K562 (cell line): ENCODE measurements around the gene NAA50. TPM values are rescaled to one million over a fixed set of nuclear protein-coding genes. Genes with fewer than 3 reads are reported as not detected.
A peak's percentile ranks its signal among the peaks of the same experiment; 100 is the strongest.

Source experiments
- AFF4 ChIP-seq: sonication (generic); formaldehyde crosslinking; IDR thresholded peaks from 2 replicates; pipeline ENCODE4 v1.8.0; 2023; ENCODE audit warnings: mild to moderate bottlenecking, missing genetic modification reagents
- BCOR ChIP-seq: fragments of 450-650 bp; IDR thresholded peaks from 2 replicates; pipeline ENCODE4 v1.6.1; 2016
- CCNT2 ChIP-seq: IDR thresholded peaks from 2 replicates; pipeline ENCODE4 v1.6.1; 2011; ENCODE audit warnings: borderline replicate concordance, low read depth, mild to moderate bottlenecking, moderate library complexity, mixed read lengths, low read length; ENCODE audit not compliant: insufficient read length; ENCODE audit errors: extremely low read depth
- E2F6 ChIP-seq, 2 experiments: IDR thresholded peaks; 2 replicates each; pipeline ENCODE4 v1.6.1; 2011; ENCODE audit warnings: borderline replicate concordance in 1 of 2, control low read depth in 1 of 2, low read depth in 1 of 2, low read length in 1 of 2, mild to moderate bottlenecking in 1 of 2, mixed read lengths in 1 of 2, moderate library complexity in 1 of 2; ENCODE audit not compliant: insufficient read depth in 1 of 2, insufficient read length in 1 of 2, poor library complexity in 1 of 2, severe bottlenecking in 1 of 2; ENCODE audit errors: extremely low read depth in 1 of 2
- EHMT2 ChIP-seq: fragments of 450-650 bp; IDR thresholded peaks from 2 replicates; pipeline ENCODE4 v1.6.1; 2018; ENCODE audit warnings: antibody characterized with exemption
- HMGN3 ChIP-seq: IDR thresholded peaks from 2 replicates; pipeline ENCODE4 v1.6.1; 2011; ENCODE audit warnings: borderline replicate concordance, low read depth, mild to moderate bottlenecking, mixed read lengths, low read length; ENCODE audit not compliant: insufficient read length; ENCODE audit errors: extremely low read depth
- IRF1 ChIP-seq: sonication (generic); formaldehyde crosslinking; IDR thresholded peaks from 2 replicates; pipeline ENCODE4 v1.8.0; 2022; ENCODE audit warnings: missing genetic modification reagents, mild to moderate bottlenecking, borderline replicate concordance
- LCOR ChIP-seq: sonication (generic); formaldehyde crosslinking; IDR thresholded peaks from 2 replicates; pipeline ENCODE4 v1.8.0; 2022; ENCODE audit warnings: mild to moderate bottlenecking, missing genetic modification reagents
- NCOA4 ChIP-seq: fragments of 450-650 bp; IDR thresholded peaks from 2 replicates; pipeline ENCODE4 v1.6.1; 2018; ENCODE audit warnings: mild to moderate bottlenecking; ENCODE audit not compliant: partially characterized antibody
- OTX1 ChIP-seq: fragments of 450-650 bp; formaldehyde crosslinking; IDR thresholded peaks from 2 replicates; pipeline ENCODE4 v1.4.0; 2022; ENCODE audit warnings: mild to moderate bottlenecking
- PHF8 ChIP-seq: fragments of 200-600 bp; sonication (generic); IDR thresholded peaks from 2 replicates; pipeline ENCODE4 v1.6.1; 2012; ENCODE audit warnings: mixed run types, mild to moderate bottlenecking, inconsistent platforms, low read length, moderate library complexity, borderline replicate concordance
- PKNOX1 ChIP-seq: fragments of 450-650 bp; IDR thresholded peaks from 2 replicates; pipeline ENCODE4 v1.6.1; 2016
- RBM14 ChIP-seq: fragments of 200-400 bp; formaldehyde crosslinking; IDR thresholded peaks from 2 replicates; pipeline ENCODE4 v1.6.1; 2018; ENCODE audit warnings: low read depth, mild to moderate bottlenecking, low read length, moderate library complexity, borderline replicate concordance; ENCODE audit not compliant: insufficient read depth
- RFX5 ChIP-seq: IDR thresholded peaks from 2 replicates; pipeline ENCODE4 v1.6.1; 2011; ENCODE audit warnings: low read depth, mild to moderate bottlenecking, improper control_type of control experiment, low read length
- SAP30 ChIP-seq: fragments of 200-600 bp; sonication (generic); IDR thresholded peaks from 2 replicates; pipeline ENCODE4 v1.6.1; 2012; ENCODE audit warnings: borderline replicate concordance, low read depth, mild to moderate bottlenecking, moderate library complexity, low read length, control low read depth, inconsistent platforms; ENCODE audit not compliant: insufficient read depth, poor library complexity, severe bottlenecking
- TBP ChIP-seq: optimal IDR thresholded peaks from 2 replicates; pipeline ENCODE3; 2011; ENCODE audit warnings: low read depth, low read length, improper control_type of control experiment
- YY1 ChIP-seq, 3 experiments: IDR thresholded peaks; 2 replicates each; pipeline ENCODE4 v1.6.1; 2011; ENCODE audit warnings: low read length in 2 of 3, mild to moderate bottlenecking in 2 of 3, moderate library complexity in 2 of 3, borderline replicate concordance in 1 of 3, control low read depth in 1 of 3, low read depth in 1 of 3; ENCODE audit not compliant: insufficient read depth in 3 of 3, insufficient replicate concordance in 2 of 3, control insufficient read depth in 1 of 3, insufficient read length in 1 of 3; ENCODE audit errors: extremely low read depth in 1 of 3
- ZNF76 ChIP-seq: fragments of 250-450 bp; sonication (Bioruptor Pico); IDR thresholded peaks from 2 replicates; pipeline ENCODE4 v1.4.0; 2020; ENCODE audit warnings: mild to moderate bottlenecking, moderate library complexity, borderline replicate concordance
- polyA plus RNA-seq, 8 experiments: library from polyadenylated mRNA; depleted of rRNA in 4 of 8; stranded (reverse) in 5 of 8; unstranded in 3 of 8; fragments of >200 nt; fragmentation: Nextera tagmentation in 2 of 8; fragmentation: Illumina TruSeq in 1 of 8; extraction: Ambion mirVana in 2 of 8; extraction: Trizol in 1 of 8; gene quantifications; 2 replicates each; pipeline versions ENCODE4 v1.2.1 to v1.2.3, GENCODE V29; 2011 to 2014; ENCODE audit warnings: inconsistent platforms in 1 of 8, missing spikeins in 1 of 8
- total RNA-seq, 7 experiments: library from RNA; depleted of rRNA in 6 of 7; stranded (reverse); fragments of >200 nt in 6 of 7; fragmentation: Illumina TruSeq in 2 of 7; extraction: Trizol in 2 of 7; gene quantifications; 2 replicates each; pipeline versions ENCODE4 v1.2.1 to v1.2.3, GENCODE V29; 2011 to 2021; ENCODE audit warnings: low replicate concordance in 1 of 7

Gene NAA50
- total and polyA plus RNA-seq, 9 of the 15 experiments (the other 6 are each of a cell fraction or from before 2014, with no cell fraction given) = 40.0 to 301 (median 112) TPM

GRCh38 chr3:113745756-113746547 lies at the start of gene NAA50 (continued):
- TF ChIP-seq PKNOX1 = no peak
- TF ChIP-seq TBP = peak; percentile 72
- TF ChIP-seq SAP30 = no peak
- peak; percentile 37 for TF ChIP-seq HMGN3
- TF ChIP-seq RFX5 = no peak
- peak; percentile 95 for TF ChIP-seq PHF8
- TF ChIP-seq EHMT2 = no peak
- no peak for TF ChIP-seq AFF4 (CRISPR knock-in tag)
- peak; percentile 92 to 95 for TF ChIP-seq E2F6 (IDR thresholded peaks at IDR 0.05; ENCODE audit: borderline replicate concordance in 1 of 2, extremely low read depth in 1 of 2, insufficient read depth in 1 of 2, insufficient read length in 1 of 2, low read depth in 1 of 2, low read length in 1 of 2, poor library complexity in 1 of 2, severe bottlenecking in 1 of 2)
- no peak for TF ChIP-seq NCOA4
- 0 out of 2 replicates have a peak, but pooled peaks have one; percentile 17 for TF ChIP-seq BCOR
- TF ChIP-seq RBM14 = 0 out of 2 replicates have a peak, but pooled peaks have one; percentile 81
- TF ChIP-seq LCOR (CRISPR knock-in tag) = no peak
- TF ChIP-seq YY1 (IDR thresholded peaks at IDR 0.05; ENCODE audit: borderline replicate concordance in 1 of 3, control insufficient read depth in 1 of 3, extremely low read depth in 1 of 3, insufficient read depth in 3 of 3, insufficient read length in 1 of 3, insufficient replicate concordance in 2 of 3, low read depth in 1 of 3, low read length in 2 of 3) = peak; percentile 7 to 89 (median 68)
- 0 out of 2 replicates have a peak, but pooled peaks have one; percentile 17 for TF ChIP-seq OTX1 (CRISPR knock-in tag)
- no peak for TF ChIP-seq ZNF76 (CRISPR knock-in tag)
- no peak for TF ChIP-seq IRF1 (CRISPR knock-in tag)
- TF ChIP-seq CCNT2 = peak; percentile 82
